GM23248 (cell line): Measurements from ENCODE around the gene PLEKHG3.

Experiments used
- EZH2 ChIP-seq: fragments of 200-600 bp; sonication (generic); IDR thresholded peaks from 2 replicates; pipeline ENCODE4 v1.6.1; 2018; ENCODE audit warnings: antibody characterized with exemption, mild to moderate bottlenecking; ENCODE audit not compliant: insufficient read depth, poor library complexity, severe bottlenecking
- EZH2phosphoT487 ChIP-seq: fragments of 200-600 bp; sonication (generic); IDR thresholded peaks from 2 replicates; pipeline ENCODE4 v1.6.1; 2018; ENCODE audit warnings: antibody characterized with exemption, moderate library complexity, mild to moderate bottlenecking, low read depth; ENCODE audit not compliant: insufficient read depth

GRCh38 chr14:64729386-64730060, 25.3 kb downstream of the PLEKHG3 start:
- TF ChIP-seq EZH2phosphoT487 (no peak), EZH2 (no peak)
